Measurements from ENCODE around the gene SORBS1. TPM values are rescaled to one million over a fixed set of nuclear protein-coding genes. Genes with fewer than 3 reads are reported as not detected.

The SORBS1 gene
- total RNA-seq, 1 donor from 2014 or later: 1.1 TPM

GRCh38 chr10:95517536-95518454 is 43.4 kb downstream of the SORBS1 start:
- intact Hi-C loops (cut with micrococcal nuclease): no loop called here

- intact Hi-C loops (cut with micrococcal nuclease): no loop called here
Measured at GRCh38 chr10:95516774-95517373, 44.3 kb downstream of the SORBS1 start.

- intact Hi-C loops (cut with micrococcal nuclease): no loop called here
Measured at GRCh38 chr10:95513941-95514392, 47.2 kb downstream of the SORBS1 start.

GRCh38 chr10:95513008-95513589 is 48.1 kb downstream of the SORBS1 start:
- intact Hi-C loops (cut with micrococcal nuclease): no loop called here

- intact Hi-C loops (cut with micrococcal nuclease): no loop called here
Measured at GRCh38 chr10:95511314-95511713, 49.9 kb downstream of the SORBS1 start.

GRCh38 chr10:95509251-95509650 is 51.9 kb downstream of the SORBS1 start:
- intact Hi-C loops (cut with micrococcal nuclease): no loop called here

- intact Hi-C loops (cut with micrococcal nuclease): no loop called here
Measured at GRCh38 chr10:95508730-95509129, 52.4 kb downstream of the SORBS1 start.

- intact Hi-C loops (cut with micrococcal nuclease): no loop called here
Measured at GRCh38 chr10:95506056-95506737, 55.0 kb downstream of the SORBS1 start.

- intact Hi-C loops (cut with micrococcal nuclease): no loop called here
Measured at GRCh38 chr10:95505641-95506040, 55.5 kb downstream of the SORBS1 start.

GRCh38 chr10:95505084-95505610 is 56.0 kb downstream of the SORBS1 start:
- intact Hi-C loops (cut with micrococcal nuclease): no loop called here

- intact Hi-C loops (cut with micrococcal nuclease): no loop called here
Measured at GRCh38 chr10:95504246-95504691, 56.9 kb downstream of the SORBS1 start.

- intact Hi-C loops (cut with micrococcal nuclease): no loop called here
Measured at GRCh38 chr10:95503526-95503925, 57.6 kb downstream of the SORBS1 start.

GRCh38 chr10:95503001-95503400 is 58.2 kb downstream of the SORBS1 start:
- intact Hi-C loops (cut with micrococcal nuclease): no loop called here

- intact Hi-C loops (cut with micrococcal nuclease): no loop called here
Measured at GRCh38 chr10:95502377-95502776, 58.8 kb downstream of the SORBS1 start.

GRCh38 chr10:95501203-95502094 is 59.7 kb downstream of the SORBS1 start:
- intact Hi-C loops (cut with micrococcal nuclease): no loop called here

GRCh38 chr10:95500649-95501048 is 60.5 kb downstream of the SORBS1 start:
- intact Hi-C loops (cut with micrococcal nuclease): no loop called here

- intact Hi-C loops (cut with micrococcal nuclease): no loop called here
Measured at GRCh38 chr10:95500097-95500496, 61.1 kb downstream of the SORBS1 start.

- intact Hi-C loops (cut with micrococcal nuclease): no loop called here
Measured at GRCh38 chr10:95499482-95499989, 61.6 kb downstream of the SORBS1 start.

GRCh38 chr10:95496951-95497350 is 64.2 kb downstream of the SORBS1 start:
- intact Hi-C loops (cut with micrococcal nuclease): no loop called here
